ENCODE measurements around the gene WDR7.

The WDR7 gene

GRCh38 chr18:56741685-56742084 lies 90.5 kb downstream of the WDR7 start:
- H3K9me3 ChIP-seq (ENCODE audit: control insufficient read depth, low read length): no peaks in the 10 kb centered on the region
- H3K36me3 ChIP-seq (ENCODE audit: control insufficient read depth, insufficient read depth, low read length): no peaks in the 10 kb centered on the region
- no CpG with 5 or more reads among the region's 1 CpG for WGBS, 2 experiments
- H3K27me3 ChIP-seq (ENCODE audit: control insufficient read depth, insufficient read depth, low read length, poor library complexity, severe bottlenecking): no peaks in the 10 kb centered on the region
- no peak overlapping the region for H3K4me3 ChIP-seq (ENCODE audit: insufficient read depth, low read depth, low read length)
- H3K4me1 ChIP-seq (ENCODE audit: control insufficient read depth, insufficient read depth, low read length): no peaks in the 10 kb centered on the region
- H3K27ac ChIP-seq (ENCODE audit: insufficient read depth, low read depth, low read length, poor library complexity, severe bottlenecking): no peak overlapping the region

- H3K27ac ChIP-seq (ENCODE audit: insufficient read depth, low read depth, low read length, poor library complexity, severe bottlenecking): no peak overlapping the region
Measured at GRCh38 chr18:56743115-56743514, 92.0 kb downstream of the WDR7 start.

GRCh38 chr18:56747032-56747658 lies 96.0 kb downstream of the WDR7 start:
- Histone ChIP-seq H3K27ac (ENCODE audit: insufficient read depth, low read depth, low read length, poor library complexity, severe bottlenecking) (no peak overlapping the region), H3K4me3 (ENCODE audit: insufficient read depth, low read depth, low read length) (no peak overlapping the region), H3K27me3 (ENCODE audit: control insufficient read depth, insufficient read depth, low read length, poor library complexity, severe bottlenecking) (no peaks in the 10 kb centered on the region), H3K9me3 (ENCODE audit: control insufficient read depth, low read length) (no peaks in the 10 kb centered on the region), H3K36me3 (ENCODE audit: control insufficient read depth, insufficient read depth, low read length) (no peaks in the 10 kb centered on the region), H3K4me1 (ENCODE audit: control insufficient read depth, insufficient read depth, low read length) (no peaks in the 10 kb centered on the region)
- 94 to 100% methylated on average over 1 of the region's 1 CpG for WGBS, 2 experiments

More at GRCh38 chr18:56743115-56743514, 92.0 kb downstream of the WDR7 start:
- Histone ChIP-seq H3K4me3 (ENCODE audit: insufficient read depth, low read depth, low read length) (no peak overlapping the region), H3K9me3 (ENCODE audit: control insufficient read depth, low read length) (no peaks in the 10 kb centered on the region), H3K27me3 (ENCODE audit: control insufficient read depth, insufficient read depth, low read length, poor library complexity, severe bottlenecking) (no peaks in the 10 kb centered on the region), H3K4me1 (ENCODE audit: control insufficient read depth, insufficient read depth, low read length) (no peaks in the 10 kb centered on the region), H3K36me3 (ENCODE audit: control insufficient read depth, insufficient read depth, low read length) (no peaks in the 10 kb centered on the region)
- WGBS, 2 experiments: 91% methylated on average over 4 of the region's 4 CpGs

- H3K9me3 ChIP-seq (ENCODE audit: control insufficient read depth, low read length): no peaks in the 10 kb centered on the region
- no peaks in the 10 kb centered on the region for H3K36me3 ChIP-seq (ENCODE audit: control insufficient read depth, insufficient read depth, low read length)
- H3K27me3 ChIP-seq (ENCODE audit: control insufficient read depth, insufficient read depth, low read length, poor library complexity, severe bottlenecking): no peaks in the 10 kb centered on the region
- no peak overlapping the region for H3K27ac ChIP-seq (ENCODE audit: insufficient read depth, low read depth, low read length, poor library complexity, severe bottlenecking)
- no peak overlapping the region for H3K4me3 ChIP-seq (ENCODE audit: insufficient read depth, low read depth, low read length)
- no peaks in the 10 kb centered on the region for H3K4me1 ChIP-seq (ENCODE audit: control insufficient read depth, insufficient read depth, low read length)
Measured at GRCh38 chr18:56747857-56748256, 96.7 kb downstream of the WDR7 start.

GRCh38 chr18:56748698-56749268 lies 97.6 kb downstream of the WDR7 start:
- Histone ChIP-seq H3K4me3 (ENCODE audit: insufficient read depth, low read depth, low read length) (no peak overlapping the region), H3K27ac (ENCODE audit: insufficient read depth, low read depth, low read length, poor library complexity, severe bottlenecking) (no peak overlapping the region), H3K36me3 (ENCODE audit: control insufficient read depth, insufficient read depth, low read length) (no peaks in the 10 kb centered on the region), H3K4me1 (ENCODE audit: control insufficient read depth, insufficient read depth, low read length) (no peaks in the 10 kb centered on the region), H3K9me3 (ENCODE audit: control insufficient read depth, low read length) (no peaks in the 10 kb centered on the region), H3K27me3 (ENCODE audit: control insufficient read depth, insufficient read depth, low read length, poor library complexity, severe bottlenecking) (no peaks in the 10 kb centered on the region)
- no CpG with 5 or more reads among the region's 2 CpGs for WGBS, 2 experiments

GRCh38 chr18:56756966-56757365 lies 105.8 kb downstream of the WDR7 start:
- no peaks in the 10 kb centered on the region for H3K27me3 ChIP-seq (ENCODE audit: control insufficient read depth, insufficient read depth, low read length, poor library complexity, severe bottlenecking)
- H3K36me3 ChIP-seq (ENCODE audit: control insufficient read depth, insufficient read depth, low read length): no peaks in the 10 kb centered on the region
- H3K9me3 ChIP-seq (ENCODE audit: control insufficient read depth, low read length): no peaks in the 10 kb centered on the region
- no peaks in the 10 kb centered on the region for H3K4me1 ChIP-seq (ENCODE audit: control insufficient read depth, insufficient read depth, low read length)
- H3K27ac ChIP-seq (ENCODE audit: insufficient read depth, low read depth, low read length, poor library complexity, severe bottlenecking): no peak overlapping the region
- WGBS, 2 experiments: 93 to 96% methylated on average over 9 of the region's 9 CpGs
- no peak overlapping the region for H3K4me3 ChIP-seq (ENCODE audit: insufficient read depth, low read depth, low read length)

GRCh38 chr18:56770097-56770496 lies 118.9 kb downstream of the WDR7 start:
- no peaks in the 10 kb centered on the region for H3K27me3 ChIP-seq (ENCODE audit: control insufficient read depth, insufficient read depth, low read length, poor library complexity, severe bottlenecking)
- H3K36me3 ChIP-seq (ENCODE audit: control insufficient read depth, insufficient read depth, low read length): no peaks in the 10 kb centered on the region
- H3K9me3 ChIP-seq (ENCODE audit: control insufficient read depth, low read length): no peaks in the 10 kb centered on the region
- H3K4me1 ChIP-seq (ENCODE audit: control insufficient read depth, insufficient read depth, low read length): no peaks in the 10 kb centered on the region
- WGBS, 2 experiments: 91 to 100% methylated on average over 2 of the region's 3 CpGs
- H3K27ac ChIP-seq (ENCODE audit: insufficient read depth, low read depth, low read length, poor library complexity, severe bottlenecking): no peak overlapping the region
- H3K4me3 ChIP-seq (ENCODE audit: insufficient read depth, low read depth, low read length): no peak overlapping the region

- Histone ChIP-seq H3K4me3 (ENCODE audit: insufficient read depth, low read depth, low read length) (no peak overlapping the region), H3K9me3 (ENCODE audit: control insufficient read depth, low read length) (no peaks in the 10 kb centered on the region), H3K36me3 (ENCODE audit: control insufficient read depth, insufficient read depth, low read length) (no peaks in the 10 kb centered on the region), H3K27me3 (ENCODE audit: control insufficient read depth, insufficient read depth, low read length, poor library complexity, severe bottlenecking) (no peaks in the 10 kb centered on the region), H3K4me1 (ENCODE audit: control insufficient read depth, insufficient read depth, low read length) (no peaks in the 10 kb centered on the region), H3K27ac (ENCODE audit: insufficient read depth, low read depth, low read length, poor library complexity, severe bottlenecking) (no peak overlapping the region)
Measured at GRCh38 chr18:56770873-56771272, 119.7 kb downstream of the WDR7 start.

- 97 to 99% methylated on average over 6 of the region's 6 CpGs for WGBS, 2 experiments
- Histone ChIP-seq H3K36me3 (ENCODE audit: control insufficient read depth, insufficient read depth, low read length) (no peaks in the 10 kb centered on the region), H3K9me3 (ENCODE audit: control insufficient read depth, low read length) (no peaks in the 10 kb centered on the region), H3K27ac (ENCODE audit: insufficient read depth, low read depth, low read length, poor library complexity, severe bottlenecking) (no peak overlapping the region), H3K4me3 (ENCODE audit: insufficient read depth, low read depth, low read length) (no peak overlapping the region), H3K27me3 (ENCODE audit: control insufficient read depth, insufficient read depth, low read length, poor library complexity, severe bottlenecking) (no peaks in the 10 kb centered on the region), H3K4me1 (ENCODE audit: control insufficient read depth, insufficient read depth, low read length) (no peaks in the 10 kb centered on the region)
Measured at GRCh38 chr18:56775701-56776100, 124.5 kb downstream of the WDR7 start.

- Histone ChIP-seq H3K4me3 (ENCODE audit: insufficient read depth, low read depth, low read length) (no peak overlapping the region), H3K9me3 (ENCODE audit: control insufficient read depth, low read length) (no peaks in the 10 kb centered on the region), H3K27ac (ENCODE audit: insufficient read depth, low read depth, low read length, poor library complexity, severe bottlenecking) (peak overlapping the region; percentile 62), H3K4me1 (ENCODE audit: control insufficient read depth, insufficient read depth, low read length) (peaks cover 10% of the 10 kb centered on the region), H3K27me3 (ENCODE audit: control insufficient read depth, insufficient read depth, low read length, poor library complexity, severe bottlenecking) (no peaks in the 10 kb centered on the region), H3K36me3 (ENCODE audit: control insufficient read depth, insufficient read depth, low read length) (no peaks in the 10 kb centered on the region)
- 47 to 55% methylated on average over 5 of the region's 5 CpGs for WGBS, 2 experiments
Measured at GRCh38 chr18:56787390-56787789, 136.2 kb downstream of the WDR7 start.

Measured in ectodermal cell (in vitro differentiated cells).